ENCODE data around the gene SMARCA4.

The SMARCA4 gene

GRCh38 chr19:11033251-11033650 is 72.4 kb downstream of the SMARCA4 start:
- ChIA-PET POLR2A (no interaction called here), CTCF (interaction anchor here (0.5 kb wide), 1 partner anchor 39 kb away, joined by 8 read pairs; no protein-coding TSS in a partner anchor)
- DNase-seq (ENCODE audit: extremely low spot score): no peak
- TF ChIP-seq TARDBP (IDR thresholded peaks at IDR 0.05): no peak

DNA sequence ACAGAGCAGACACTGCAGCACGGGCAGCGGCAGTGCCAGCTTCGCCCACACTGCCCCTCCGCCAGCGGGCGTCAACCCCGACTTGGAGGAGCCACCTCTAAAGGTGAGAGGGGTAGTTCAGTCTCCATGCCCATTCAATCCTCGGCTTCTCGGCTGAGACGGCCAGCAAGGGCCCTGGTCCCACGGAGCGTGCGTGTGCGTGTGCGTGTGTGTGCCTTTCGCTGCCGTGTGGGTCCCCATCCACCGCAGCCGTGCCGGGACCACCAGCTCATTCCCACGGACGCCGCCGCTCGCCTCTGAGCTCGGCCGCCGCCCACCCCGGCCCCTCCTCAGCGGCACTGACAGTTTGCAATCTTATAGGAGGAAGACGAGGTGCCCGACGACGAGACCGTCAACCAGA is 72.9 kb downstream of the SMARCA4 start:
- no peak for DNase-seq (ENCODE audit: extremely low spot score)
- CTCF ChIA-PET: interaction anchor here (0.5 to 0.7 kb wide), 2 partner anchors 10 to 55 kb away, joined by 3 read pairs; partner anchors contain the start of gene LDLR
- TF ChIP-seq L3MBTL2 (conservative IDR thresholded peaks at IDR 0.05): no peak
- no peak for TF ChIP-seq SP1 (IDR thresholded peaks at IDR 0.05)
- no peak for TF ChIP-seq TARDBP (IDR thresholded peaks at IDR 0.05)
- no peak for TF ChIP-seq NFRKB (IDR thresholded peaks at IDR 0.05)
- TF ChIP-seq FOXK2 (IDR thresholded peaks at IDR 0.05): no peak
- POLR2A ChIA-PET: no interaction called here

DNA sequence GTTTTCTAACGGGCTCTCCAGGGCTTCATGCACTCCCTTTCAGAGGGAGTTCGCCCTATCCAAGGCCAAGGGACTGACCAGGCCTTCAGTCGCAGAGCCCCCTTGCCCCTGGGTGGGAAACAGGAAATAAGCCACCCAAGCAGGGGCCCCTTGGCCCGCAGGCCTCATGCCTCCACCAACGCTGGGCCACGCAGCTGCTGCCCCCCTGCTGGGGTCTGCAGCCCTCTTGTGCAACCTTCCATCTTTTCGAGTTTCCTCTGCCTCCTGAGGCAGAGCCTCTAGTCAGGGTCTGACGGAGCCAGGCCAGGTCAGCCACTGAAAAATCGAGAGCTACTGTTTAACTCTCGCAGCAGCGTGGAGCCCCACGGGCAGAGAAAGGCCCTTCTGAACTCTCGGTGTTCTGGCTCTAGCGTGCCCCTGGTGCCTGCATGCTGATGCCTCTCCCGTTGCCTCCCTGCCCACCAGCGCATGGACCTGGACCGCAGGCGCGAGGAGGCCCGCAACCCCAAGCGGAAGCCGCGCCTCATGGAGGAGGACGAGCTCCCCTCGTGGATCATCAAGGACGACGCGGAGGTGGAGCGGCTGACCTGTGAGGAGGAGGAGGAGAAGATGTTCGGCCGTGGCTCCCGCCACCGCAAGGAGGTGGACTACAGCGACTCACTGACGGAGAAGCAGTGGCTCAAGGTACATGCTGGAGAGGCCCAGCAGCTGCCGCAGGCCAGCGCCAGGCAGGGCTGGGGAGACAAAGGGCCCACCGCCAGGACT is 73.8 kb downstream of the SMARCA4 start:
- ChIA-PET CTCF (interaction anchor here (0.5 to 1.2 kb wide), 5 partner anchors 9 to 94 kb away, joined by 3 to 4 read pairs (median 3); partner anchors contain the start of gene LDLR), POLR2A (no interaction called here)
- TF ChIP-seq HDGF (IDR thresholded peaks at IDR 0.05; ENCODE audit: borderline replicate concordance) (no peak), FOXK2 (IDR thresholded peaks at IDR 0.05) (no peak), SUZ12 (IDR thresholded peaks at IDR 0.05) (no peak), ELF4 (IDR thresholded peaks at IDR 0.05) (no peak), CTBP1 (IDR thresholded peaks at IDR 0.05; ENCODE audit: borderline replicate concordance) (no peak), NFRKB (IDR thresholded peaks at IDR 0.05) (no peak), LEF1 (IDR thresholded peaks at IDR 0.05; ENCODE audit: borderline replicate concordance) (no peak), ZNF384 (IDR thresholded peaks at IDR 0.05) (no peak), L3MBTL2 (conservative IDR thresholded peaks at IDR 0.05) (no peak), BHLHE40 (IDR thresholded peaks at IDR 0.05; ENCODE audit: borderline replicate concordance) (no peak), FOXA1 (IDR thresholded peaks at IDR 0.05) (no peak), TARDBP (IDR thresholded peaks at IDR 0.05) (no peak), ARNT (IDR thresholded peaks at IDR 0.05) (no peak), FOXM1 (IDR thresholded peaks at IDR 0.05; ENCODE audit: borderline replicate concordance) (no peak), SP1 (IDR thresholded peaks at IDR 0.05) (no peak)
- TF ChIP-seq, protein P1, sequence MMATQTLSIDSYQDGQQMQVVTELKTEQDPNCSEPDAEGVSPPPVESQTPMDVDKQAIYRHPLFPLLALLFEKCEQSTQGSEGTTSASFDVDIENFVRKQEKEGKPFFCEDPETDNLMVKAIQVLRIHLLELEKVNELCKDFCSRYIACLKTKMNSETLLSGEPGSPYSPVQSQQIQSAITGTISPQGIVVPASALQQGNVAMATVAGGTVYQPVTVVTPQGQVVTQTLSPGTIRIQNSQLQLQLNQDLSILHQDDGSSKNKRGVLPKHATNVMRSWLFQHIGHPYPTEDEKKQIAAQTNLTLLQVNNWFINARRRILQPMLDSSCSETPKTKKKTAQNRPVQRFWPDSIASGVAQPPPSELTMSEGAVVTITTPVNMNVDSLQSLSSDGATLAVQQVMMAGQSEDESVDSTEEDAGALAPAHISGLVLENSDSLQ (IDR thresholded peaks at IDR 0.05): no peak
- DNase-seq (ENCODE audit: extremely low spot score): no peak

DNA sequence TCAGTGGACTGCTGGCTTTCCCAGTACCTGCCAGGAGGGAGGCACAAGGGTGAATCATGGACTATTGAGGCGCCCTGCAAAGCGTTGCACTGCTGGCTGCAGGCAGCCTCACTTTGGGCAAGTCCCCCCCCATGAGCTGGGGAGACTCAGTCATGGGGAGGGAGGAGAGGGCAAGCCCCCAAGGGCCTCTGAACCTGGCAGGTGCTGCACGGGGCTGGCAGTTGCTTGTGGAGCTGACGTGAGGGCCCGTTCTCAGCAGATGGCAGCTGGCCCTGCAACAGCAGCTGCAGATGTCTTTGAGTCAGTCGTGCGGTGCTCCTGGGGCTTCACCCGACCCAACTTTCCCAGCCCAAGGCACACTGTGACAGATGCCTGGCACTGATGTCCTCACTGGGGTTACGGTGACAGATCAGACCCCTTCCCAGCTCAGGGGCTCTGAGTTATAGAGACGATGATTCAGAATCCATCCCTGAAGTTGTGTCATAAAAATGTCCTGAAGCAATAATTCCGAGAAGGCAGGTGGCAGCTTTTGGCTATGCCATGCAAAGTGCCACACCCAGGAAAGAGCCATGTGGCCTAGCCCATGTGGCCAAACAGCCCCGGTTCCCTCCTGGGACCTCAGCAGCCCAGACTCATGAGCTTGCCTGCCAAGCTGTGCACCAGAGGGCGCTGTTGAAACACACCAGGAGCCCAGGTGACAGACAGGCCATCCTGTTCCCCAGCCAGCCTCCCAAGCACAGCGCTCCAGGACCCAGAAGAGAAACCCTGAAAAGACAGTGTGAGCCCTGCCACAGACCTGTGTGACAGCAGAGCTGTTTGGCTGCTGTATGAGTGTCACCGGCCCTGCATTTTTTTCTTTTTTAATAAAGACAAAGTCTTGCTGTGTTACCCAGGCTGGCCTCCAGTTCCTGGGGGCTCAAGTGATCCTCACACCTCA is 74.9 kb downstream of the SMARCA4 start:
- CTCF ChIA-PET: interaction anchor here (0.6 to 1.4 kb wide), 15 partner anchors 9 to 166 kb away, joined by 3 to 7 read pairs (median 3); partner anchors contain the start of gene LDLR
- DNase-seq (ENCODE audit: extremely low spot score): peak; percentile 90
- POLR2A ChIA-PET: no interaction called here
- TF ChIP-seq, protein P1 (IDR thresholded peaks at IDR 0.05): peak; percentile 92
- TF ChIP-seq FOXK2 (IDR thresholded peaks at IDR 0.05): no peak

DNA sequence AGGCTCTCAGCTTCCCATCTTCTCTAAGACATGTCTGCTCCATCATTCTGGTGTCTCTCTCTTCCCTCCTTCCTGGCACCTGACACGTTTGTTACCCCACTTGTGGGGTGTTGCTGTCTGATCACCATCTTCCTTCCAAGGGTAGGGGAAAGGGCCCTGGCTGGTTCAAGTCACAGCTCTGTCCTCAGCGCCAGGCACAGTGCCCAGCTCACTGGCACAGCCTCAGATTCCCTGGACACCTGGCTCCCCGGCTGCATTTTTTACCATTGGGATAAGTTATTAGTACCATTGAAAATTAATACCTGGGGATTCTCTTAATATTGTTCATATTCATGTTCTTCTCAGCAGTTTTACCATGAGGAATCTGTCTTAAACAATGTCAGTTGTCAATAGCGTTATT is 77.7 kb downstream of the SMARCA4 start:
- no peak for TF ChIP-seq TARDBP (IDR thresholded peaks at IDR 0.05)
- TF ChIP-seq FOXA1 (IDR thresholded peaks at IDR 0.05): no peak
- no peak for TF ChIP-seq L3MBTL2 (conservative IDR thresholded peaks at IDR 0.05)
- TF ChIP-seq, protein P1 (IDR thresholded peaks at IDR 0.05): no peak
- TF ChIP-seq SP1 (IDR thresholded peaks at IDR 0.05): no peak
- no peak for TF ChIP-seq ELF4 (IDR thresholded peaks at IDR 0.05)
- no peak for TF ChIP-seq LEF1 (IDR thresholded peaks at IDR 0.05; ENCODE audit: borderline replicate concordance)
- no peak for TF ChIP-seq FOXK2 (IDR thresholded peaks at IDR 0.05)
- TF ChIP-seq FOXM1 (IDR thresholded peaks at IDR 0.05; ENCODE audit: borderline replicate concordance): no peak
- TF ChIP-seq ZNF384 (IDR thresholded peaks at IDR 0.05): no peak
- TF ChIP-seq ARNT (IDR thresholded peaks at IDR 0.05): no peak
- no peak for TF ChIP-seq CTBP1 (IDR thresholded peaks at IDR 0.05; ENCODE audit: borderline replicate concordance)
- TF ChIP-seq NFRKB (IDR thresholded peaks at IDR 0.05): no peak
- ChIA-PET CTCF (no interaction called here), POLR2A (no interaction called here)
- no peak for DNase-seq (ENCODE audit: extremely low spot score)

DNA sequence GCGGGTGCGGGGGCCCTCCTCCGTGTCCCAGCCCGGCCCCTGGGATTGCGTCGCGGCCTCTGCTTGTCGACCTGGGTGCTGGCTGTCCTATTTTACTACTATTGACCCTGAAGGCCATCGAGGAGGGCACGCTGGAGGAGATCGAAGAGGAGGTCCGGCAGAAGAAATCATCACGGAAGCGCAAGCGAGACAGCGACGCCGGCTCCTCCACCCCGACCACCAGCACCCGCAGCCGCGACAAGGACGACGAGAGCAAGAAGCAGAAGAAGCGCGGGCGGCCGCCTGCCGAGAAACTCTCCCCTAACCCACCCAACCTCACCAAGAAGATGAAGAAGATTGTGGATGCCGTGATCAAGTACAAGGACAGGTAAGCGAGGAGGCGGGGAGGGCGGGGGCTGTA is 80.4 kb downstream of the SMARCA4 start:
- TF ChIP-seq CTBP1 (IDR thresholded peaks at IDR 0.05; ENCODE audit: borderline replicate concordance): no peak
- TF ChIP-seq TARDBP (IDR thresholded peaks at IDR 0.05): no peak
- no peak for TF ChIP-seq ARNT (IDR thresholded peaks at IDR 0.05)
- TF ChIP-seq SP1 (IDR thresholded peaks at IDR 0.05): no peak
- no peak for TF ChIP-seq LEF1 (IDR thresholded peaks at IDR 0.05; ENCODE audit: borderline replicate concordance)
- TF ChIP-seq NFRKB (IDR thresholded peaks at IDR 0.05): no peak
- no peak for TF ChIP-seq ELF4 (IDR thresholded peaks at IDR 0.05)
- CTCF ChIA-PET: no interaction called here
- DNase-seq (ENCODE audit: extremely low spot score): no peak
- POLR2A ChIA-PET: no interaction called here
